ENCODE measurements around the gene GBP2.
"Not testable (repeated sequence)": the region's sequence is repeated elsewhere in the genome, so short reads cannot be mapped to it uniquely, and the experiment has no call there.

The GBP2 gene

DNA sequence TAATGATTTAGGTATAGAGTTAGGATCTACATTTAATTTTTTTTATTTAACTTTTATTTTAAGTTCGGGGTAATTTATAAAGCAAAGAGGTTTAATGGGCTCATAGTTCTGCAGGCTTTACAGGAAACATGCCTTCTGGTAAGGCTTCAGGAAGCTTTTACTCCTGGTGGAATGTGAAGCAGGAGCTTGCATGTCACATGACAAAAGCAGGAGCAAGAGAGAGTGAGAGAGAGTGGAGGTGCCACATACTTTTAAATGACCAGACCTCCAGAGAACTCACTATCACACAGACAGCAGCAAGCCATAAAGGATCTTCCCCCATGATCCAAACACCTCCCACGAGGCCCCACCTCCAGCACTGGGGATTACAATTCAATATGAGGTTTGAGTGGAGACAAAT lies 17.6 kb upstream of the GBP2 start:
- H3K36me3 Mint-ChIP-seq: no peaks in the 10 kb centered on the region
- peaks cover 7% of the 10 kb centered on the region for H3K4me1 Mint-ChIP-seq

DNA sequence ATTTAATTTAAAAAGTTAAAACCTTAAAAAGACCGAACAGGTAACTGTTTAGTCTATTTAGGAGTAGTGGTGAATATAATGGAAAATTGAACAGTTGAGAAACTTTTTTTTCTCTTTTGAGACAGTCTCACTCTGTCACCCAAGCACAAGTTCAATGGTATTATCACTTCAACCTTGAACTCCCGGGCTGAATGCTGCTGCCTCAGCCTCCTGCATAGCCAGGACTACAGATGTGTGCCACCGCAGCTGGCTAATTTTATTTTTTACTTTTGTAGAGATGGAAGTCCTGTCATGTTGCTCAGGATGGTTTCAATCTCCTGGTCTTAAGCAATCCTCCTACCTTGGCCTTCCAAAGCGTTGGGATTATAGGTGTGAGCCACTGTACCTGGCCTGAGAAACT lies 16.2 kb upstream of the GBP2 start:
- no peaks in the 10 kb centered on the region for H3K27me3 Mint-ChIP-seq
- peaks cover 7% of the 10 kb centered on the region for H3K4me1 Mint-ChIP-seq
- no peak for ATAC-seq
- peaks cover 3% of the 10 kb centered on the region for H3K9me3 Mint-ChIP-seq
- no peaks in the 10 kb centered on the region for H3K36me3 Mint-ChIP-seq
- no peak overlapping the region for H3K27ac Mint-ChIP-seq
- no peak overlapping the region for H3K4me3 Mint-ChIP-seq

More for the DNA sequence above, 17.6 kb upstream of the GBP2 start:
- Mint-ChIP-seq H3K9me3 (no peaks in the 10 kb centered on the region), H3K27ac (no peak overlapping the region), H3K4me3 (no peak overlapping the region), H3K27me3 (no peaks in the 10 kb centered on the region)
- ATAC-seq: no peak

DNA sequence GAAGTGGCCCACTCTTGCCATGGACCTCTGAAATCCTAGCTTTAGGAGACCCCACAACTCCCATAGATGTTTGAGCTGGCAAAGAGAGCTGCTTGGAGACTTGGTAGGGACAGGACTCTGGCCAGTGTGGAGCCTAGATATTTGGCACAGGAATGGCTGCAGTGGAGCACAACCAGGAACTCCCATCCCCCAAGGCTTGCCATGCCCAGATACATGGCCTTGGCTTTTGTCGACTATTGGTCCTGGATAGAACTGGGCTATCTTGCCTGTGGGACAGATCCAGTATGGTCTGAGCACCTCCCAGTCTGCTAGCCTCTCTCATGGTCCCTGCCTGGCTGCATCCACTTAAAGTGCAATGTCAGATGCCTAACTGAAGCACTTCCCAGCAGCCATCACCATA lies 7.8 kb upstream of the GBP2 start:
- Mint-ChIP-seq H3K36me3 (no peaks in the 10 kb centered on the region), H3K9me3 (peaks cover 3% of the 10 kb centered on the region), H3K4me3 (no peak overlapping the region), H3K27me3 (peaks cover 9% of the 10 kb centered on the region), H3K27ac (no peak overlapping the region), H3K4me1 (peaks cover 16% of the 10 kb centered on the region)
- no peak for ATAC-seq

DNA sequence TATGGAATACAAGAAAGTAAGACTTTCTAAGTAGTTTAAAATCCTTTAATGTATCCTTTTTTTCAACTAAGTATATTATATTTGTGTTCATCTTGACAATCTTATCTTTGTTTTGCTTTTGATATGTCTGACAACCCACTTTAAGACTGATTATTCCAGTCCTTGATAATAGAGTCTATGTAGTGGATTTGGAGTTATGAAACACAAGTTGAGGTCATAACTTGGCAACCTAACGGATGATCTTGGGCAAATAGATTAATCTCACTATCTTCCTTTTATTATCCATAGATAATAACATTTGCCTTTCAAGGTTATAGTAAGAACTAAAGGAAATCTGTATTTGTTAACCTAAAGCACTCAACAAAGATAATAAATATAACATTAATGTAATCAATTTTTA lies 4.8 kb upstream of the GBP2 start:
- ATAC-seq: no peak
- H3K27ac Mint-ChIP-seq: no peak overlapping the region

DNA sequence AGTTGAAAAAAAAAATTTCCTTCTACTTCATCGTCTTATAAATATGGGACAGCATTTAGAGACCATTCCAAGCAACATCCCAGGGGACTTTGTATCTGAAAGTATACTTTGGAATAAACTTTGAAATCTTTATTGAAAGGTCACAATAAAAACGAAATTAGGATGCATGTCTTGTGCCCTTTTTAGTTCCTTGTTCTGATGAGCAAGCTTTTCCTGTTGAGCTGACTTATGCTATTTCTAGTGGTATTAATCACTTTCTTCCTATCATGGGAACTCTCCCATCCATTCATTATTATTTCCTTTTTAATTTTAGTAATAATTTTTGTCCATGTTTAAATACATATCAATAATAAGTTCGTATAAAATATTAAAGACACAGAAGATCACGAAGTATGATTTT lies 4.0 kb upstream of the GBP2 start:
- no peak overlapping the region for H3K27ac Mint-ChIP-seq
- peaks cover 38% of the 10 kb centered on the region for H3K4me1 Mint-ChIP-seq
- no peak overlapping the region for H3K4me3 Mint-ChIP-seq
- H3K27me3 Mint-ChIP-seq: peaks cover 9% of the 10 kb centered on the region
- H3K36me3 Mint-ChIP-seq: peaks cover 5% of the 10 kb centered on the region
- no peaks in the 10 kb centered on the region for H3K9me3 Mint-ChIP-seq
- no peak for ATAC-seq

More for the DNA sequence above, 4.8 kb upstream of the GBP2 start:
- Mint-ChIP-seq H3K4me3 (no peak overlapping the region), H3K36me3 (peaks cover 5% of the 10 kb centered on the region), H3K4me1 (peaks cover 32% of the 10 kb centered on the region), H3K27me3 (peaks cover 9% of the 10 kb centered on the region), H3K9me3 (no peaks in the 10 kb centered on the region)

DNA sequence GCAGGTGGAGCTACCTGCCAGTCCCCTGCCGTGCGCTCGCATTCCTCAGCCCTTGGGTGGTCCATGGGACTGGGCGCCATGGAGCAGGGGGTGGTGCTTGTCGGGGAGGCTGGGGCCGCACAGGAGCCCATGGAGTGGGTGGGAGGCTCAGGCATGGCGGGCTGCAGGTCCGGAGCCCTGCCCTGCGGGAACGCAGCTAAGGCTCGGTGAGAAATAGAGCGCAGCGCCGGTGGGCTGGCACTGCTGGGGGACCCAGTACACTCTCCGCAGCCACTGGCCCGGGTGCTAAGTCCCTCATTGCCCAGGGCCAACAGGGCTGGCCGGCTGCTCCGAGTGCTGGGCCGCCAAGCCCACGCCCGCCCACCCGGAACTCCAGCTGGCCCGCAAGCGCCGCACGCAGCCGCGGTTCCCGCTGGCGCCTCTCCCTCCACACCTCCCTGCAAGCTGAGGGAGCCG lies 2.1 kb upstream of the GBP2 start:
- H3K27me3 Mint-ChIP-seq, H3K36me3 Mint-ChIP-seq, ATAC-seq, H3K4me3 Mint-ChIP-seq, H3K9me3 Mint-ChIP-seq: not testable (repeated sequence)
- Mint-ChIP-seq H3K27ac (peak overlapping the region; percentile 96), H3K4me1 (peaks cover 53% of the 10 kb centered on the region)

DNA sequence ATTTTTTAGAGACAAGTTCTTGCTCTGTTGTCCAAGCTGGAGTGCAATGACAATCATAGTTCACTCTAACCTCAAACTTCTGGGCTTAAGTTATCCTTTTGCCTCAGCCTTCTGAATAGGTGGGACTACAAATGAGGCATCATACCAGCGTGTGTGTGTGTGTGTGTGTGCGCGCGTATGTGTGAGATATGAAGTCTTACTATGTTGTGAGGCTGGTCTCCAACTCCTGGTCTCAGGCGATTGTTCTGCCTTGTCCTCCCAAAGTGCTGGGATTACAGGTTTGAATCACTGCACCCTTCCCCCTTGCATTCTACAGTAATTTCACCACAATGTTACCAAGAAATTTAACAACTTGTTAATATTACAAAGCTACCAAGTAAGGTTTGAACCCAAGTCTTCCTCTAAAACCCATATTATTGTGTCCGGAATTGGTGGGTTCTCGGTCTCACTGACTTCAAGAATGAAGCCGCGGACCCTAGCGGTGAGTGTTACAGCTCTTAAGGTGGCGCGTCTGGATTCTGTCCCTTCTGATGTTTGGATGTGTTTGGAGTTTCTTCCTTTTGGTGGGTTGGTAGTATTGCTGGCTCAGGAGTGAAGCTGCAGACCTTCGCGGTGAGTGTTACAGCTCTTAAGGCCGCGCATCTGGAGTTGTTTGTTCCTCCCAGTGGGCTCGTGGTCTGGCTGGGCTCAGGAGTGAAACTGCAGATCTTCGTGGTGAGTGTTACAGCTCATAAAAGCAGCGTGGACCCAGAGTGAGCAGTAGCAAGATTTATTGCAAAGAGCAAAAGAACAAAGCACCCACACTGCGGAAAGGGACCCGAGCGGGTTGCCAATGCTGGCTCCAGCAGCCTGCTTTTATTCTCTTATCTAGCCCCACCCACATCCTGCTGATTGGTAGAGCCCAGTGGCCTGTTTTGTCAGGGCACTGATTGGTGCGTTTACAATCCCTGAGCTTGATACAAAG lies 970 bp upstream of the GBP2 start:
- Mint-ChIP-seq H3K4me3 (peak overlapping the region; percentile 76), H3K27ac (peak overlapping the region; percentile 86), H3K4me1 (peaks cover 59% of the 10 kb centered on the region)
- not testable (repeated sequence) for ATAC-seq, H3K9me3 Mint-ChIP-seq, H3K27me3 Mint-ChIP-seq, H3K36me3 Mint-ChIP-seq

DNA sequence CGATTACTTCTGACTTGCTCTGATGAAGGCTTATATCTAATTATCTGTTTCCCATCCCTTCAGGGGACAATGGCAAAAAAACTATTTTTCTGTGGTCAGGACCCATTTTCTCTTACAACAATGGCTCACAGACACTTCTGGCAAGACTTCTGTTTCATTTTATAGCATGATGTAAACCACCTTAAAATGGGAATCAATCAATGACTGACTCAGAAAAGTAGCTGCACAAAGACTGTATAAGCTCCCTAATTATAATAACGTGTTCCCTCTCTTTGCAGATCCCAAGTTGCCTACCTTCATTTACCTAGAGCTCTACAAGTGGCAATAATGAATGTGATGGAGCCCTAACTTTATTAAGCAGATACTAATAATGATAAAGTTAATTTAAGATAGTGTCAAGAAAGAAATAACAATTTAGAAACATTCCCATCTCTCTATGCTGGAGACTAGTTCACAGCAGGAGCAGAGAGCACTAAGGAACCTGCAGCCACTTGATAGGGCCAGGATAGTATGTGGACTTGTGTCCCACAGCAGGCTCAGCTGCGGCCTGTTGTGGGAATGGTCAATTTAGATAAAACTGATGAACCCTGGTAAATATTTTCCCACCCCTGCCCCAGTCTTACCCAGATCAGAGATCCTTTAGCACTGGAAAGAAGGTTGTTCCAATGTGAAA lies 538 bp downstream of the GBP2 start:
- no peaks in the 10 kb centered on the region for H3K27me3 Mint-ChIP-seq
- peaks cover 58% of the 10 kb centered on the region for H3K4me1 Mint-ChIP-seq
- H3K4me3 Mint-ChIP-seq: peak overlapping the region; percentile 91
- no peaks in the 10 kb centered on the region for H3K9me3 Mint-ChIP-seq
- ATAC-seq: peak; percentile 18
- peaks cover 10% of the 10 kb centered on the region for H3K36me3 Mint-ChIP-seq
- peak overlapping the region; percentile 86 for H3K27ac Mint-ChIP-seq

DNA sequence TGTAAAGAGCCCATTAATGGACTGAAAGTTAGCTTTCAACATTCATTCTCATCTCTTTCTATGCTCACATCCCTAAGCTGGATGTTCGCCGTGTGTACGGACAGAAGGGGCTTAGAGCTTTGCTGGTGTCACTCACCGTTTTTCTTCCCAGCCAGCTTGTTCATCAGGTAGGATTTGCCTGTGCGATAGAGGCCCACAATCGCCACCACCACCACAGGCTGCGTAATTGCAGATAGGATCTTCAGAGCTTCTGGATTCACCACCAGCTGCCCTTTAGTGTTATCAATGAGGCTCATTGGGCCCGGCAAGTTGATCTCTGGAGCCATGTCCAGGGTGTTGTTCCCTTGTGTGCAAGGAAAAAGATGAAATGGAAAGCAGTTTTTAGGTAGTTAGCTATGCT lies 4.3 kb downstream of the GBP2 start:
- peaks cover 32% of the 10 kb centered on the region for H3K4me1 Mint-ChIP-seq
- no peak for ATAC-seq
- H3K4me3 Mint-ChIP-seq: no peak overlapping the region
- H3K27ac Mint-ChIP-seq: no peak overlapping the region
- H3K27me3 Mint-ChIP-seq: no peaks in the 10 kb centered on the region
- no peaks in the 10 kb centered on the region for H3K9me3 Mint-ChIP-seq
- H3K36me3 Mint-ChIP-seq: peaks cover 5% of the 10 kb centered on the region

DNA sequence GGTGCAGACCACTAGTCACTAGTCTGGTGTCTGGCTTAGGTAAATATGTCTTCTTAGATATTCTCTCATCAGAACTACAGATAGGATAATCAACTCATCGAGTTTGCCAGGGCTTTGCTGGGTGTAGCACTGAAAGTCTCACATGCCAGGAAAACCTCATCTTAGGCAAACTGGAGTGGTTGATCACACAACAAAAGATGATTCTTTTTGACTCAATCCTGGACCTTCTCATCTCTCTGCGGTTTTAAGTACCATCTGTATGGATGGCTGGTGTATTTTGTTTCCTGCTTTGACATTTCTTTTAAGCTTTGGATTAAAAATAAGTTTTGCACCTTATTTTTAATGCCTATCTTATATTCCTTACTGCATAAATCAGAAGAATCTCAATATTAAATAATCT lies 11.3 kb downstream of the GBP2 start:
- no peak for ATAC-seq
- Mint-ChIP-seq H3K27ac (no peak overlapping the region), H3K36me3 (peaks cover 46% of the 10 kb centered on the region), H3K27me3 (no peaks in the 10 kb centered on the region), H3K9me3 (no peaks in the 10 kb centered on the region), H3K4me3 (no peak overlapping the region), H3K4me1 (no peaks in the 10 kb centered on the region)

DNA sequence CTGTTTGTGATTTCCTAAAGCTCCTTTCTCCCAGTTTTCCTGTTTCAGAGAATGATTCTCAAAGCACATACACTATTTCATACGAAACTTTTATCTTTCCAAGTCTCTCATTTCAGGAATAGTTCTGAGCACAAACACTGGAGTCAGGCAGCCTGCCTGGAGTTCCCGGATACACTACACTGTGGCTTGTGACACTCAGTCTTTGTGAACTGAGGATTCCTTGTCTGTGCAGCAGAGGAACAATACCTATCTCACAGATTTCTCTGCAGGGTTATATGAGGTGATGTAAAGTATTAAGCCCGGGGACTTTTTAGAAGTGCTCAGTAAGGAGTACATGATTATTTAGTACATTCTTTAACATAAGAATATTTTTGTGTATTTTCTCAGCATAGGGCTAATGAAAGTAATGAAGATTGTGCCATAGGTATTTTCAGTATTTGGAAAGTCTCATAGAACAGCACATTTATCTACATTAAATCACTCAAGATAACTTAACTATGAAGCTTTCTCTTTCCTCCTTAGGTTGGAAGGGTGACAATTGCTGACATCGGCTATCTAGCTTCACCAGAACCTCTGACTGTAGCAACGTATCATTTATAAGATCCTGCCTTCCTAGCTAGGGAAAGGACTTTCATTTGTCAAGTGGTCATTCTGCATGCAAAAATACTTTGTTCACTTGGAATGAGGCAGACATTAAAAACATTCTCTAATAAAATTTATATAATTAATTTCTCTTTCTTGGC lies 12.9 kb downstream of the GBP2 start:
- peaks cover 62% of the 10 kb centered on the region for H3K36me3 Mint-ChIP-seq
- H3K9me3 Mint-ChIP-seq: no peaks in the 10 kb centered on the region
- no peak overlapping the region for H3K27ac Mint-ChIP-seq
- no peaks in the 10 kb centered on the region for H3K4me1 Mint-ChIP-seq
- ATAC-seq: no peak
- H3K27me3 Mint-ChIP-seq: no peaks in the 10 kb centered on the region
- H3K4me3 Mint-ChIP-seq: no peak overlapping the region

DNA sequence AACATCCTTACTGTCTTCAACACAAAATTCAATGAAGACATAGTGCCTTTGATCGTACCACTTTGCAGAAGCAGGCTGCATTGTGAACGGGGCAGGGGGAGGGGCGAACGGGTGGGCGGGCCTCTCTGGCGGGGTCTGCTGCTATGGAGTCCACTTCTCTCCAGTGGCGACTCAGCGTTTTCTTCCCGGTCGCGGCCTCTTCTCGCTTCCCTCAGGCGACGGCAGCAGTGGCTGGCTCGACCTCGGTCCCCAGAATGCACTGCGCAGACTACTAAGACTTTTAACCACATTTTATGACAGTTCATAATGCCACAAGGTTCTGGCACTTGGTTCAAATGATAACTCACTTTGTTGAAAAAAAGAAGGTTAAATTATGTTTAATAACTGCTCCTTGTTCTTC lies 21.2 kb downstream of the GBP2 start:
- no peaks in the 10 kb centered on the region for H3K27me3 Mint-ChIP-seq
- H3K4me1 Mint-ChIP-seq: no peaks in the 10 kb centered on the region
- no peak overlapping the region for H3K27ac Mint-ChIP-seq
- H3K4me3 Mint-ChIP-seq: no peak overlapping the region
- ATAC-seq: no peak
- H3K9me3 Mint-ChIP-seq: no peaks in the 10 kb centered on the region
- peaks cover 53% of the 10 kb centered on the region for H3K36me3 Mint-ChIP-seq

DNA sequence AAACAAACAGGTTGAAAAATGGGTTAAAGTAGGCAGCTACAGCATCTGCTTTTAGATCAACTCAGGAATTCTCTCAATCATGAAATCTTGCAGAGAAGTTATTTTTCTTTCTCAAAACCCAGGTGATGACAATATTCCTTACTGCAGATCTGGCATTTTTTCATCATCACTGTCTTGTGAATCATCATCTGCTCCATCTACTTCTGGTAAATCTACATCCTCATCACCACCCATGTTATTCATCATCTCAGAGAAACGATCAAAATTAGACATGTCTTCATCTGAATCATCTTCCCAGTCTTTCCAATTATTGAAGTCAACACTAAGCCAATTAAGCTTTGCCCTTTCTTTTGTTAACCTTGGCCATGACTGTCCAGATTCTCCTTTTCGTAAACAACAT lies 21.8 kb downstream of the GBP2 start:
- no peak for ATAC-seq
- Mint-ChIP-seq H3K36me3 (peaks cover 48% of the 10 kb centered on the region), H3K27ac (no peak overlapping the region), H3K4me1 (no peaks in the 10 kb centered on the region), H3K9me3 (no peaks in the 10 kb centered on the region), H3K4me3 (no peak overlapping the region), H3K27me3 (no peaks in the 10 kb centered on the region)

DNA sequence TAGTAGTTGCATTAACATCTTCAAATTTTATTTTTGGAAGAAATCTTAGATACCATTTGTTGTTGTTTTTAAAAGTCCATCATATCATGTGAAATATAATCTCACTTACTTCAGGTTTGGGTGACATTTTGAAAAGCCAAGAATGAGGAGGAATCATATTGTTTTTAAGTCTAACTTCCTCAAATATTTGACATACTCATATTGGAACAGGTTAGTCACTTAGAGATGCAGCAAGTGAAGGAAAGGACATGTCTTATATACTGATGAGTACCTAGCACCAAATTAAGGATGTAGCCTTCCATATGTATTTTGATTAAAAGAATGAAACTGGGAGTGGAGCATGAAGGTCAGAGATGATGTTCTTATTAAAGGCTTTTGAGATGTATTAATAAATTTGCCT lies 23.9 kb downstream of the GBP2 start:
- no peak for ATAC-seq

DNA sequence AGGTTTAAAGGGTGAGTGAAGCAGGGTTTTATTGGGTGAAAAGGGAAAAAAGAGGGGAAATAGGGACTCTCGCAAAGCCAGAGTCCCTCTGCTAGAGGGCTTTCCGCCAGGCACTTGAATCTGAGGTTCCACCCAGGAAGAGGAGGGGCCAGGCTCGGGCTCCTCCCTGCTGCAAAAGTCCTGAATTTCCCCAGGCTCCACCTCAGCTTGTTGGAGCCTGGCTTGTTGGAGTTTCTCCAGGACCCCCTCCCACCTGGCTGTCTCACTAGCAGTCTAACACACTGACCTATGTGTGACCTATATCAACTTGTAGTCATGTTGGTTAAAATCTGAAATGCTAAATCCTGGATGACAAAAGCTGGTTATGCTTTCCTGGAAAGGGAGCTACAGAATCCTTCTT lies 25.5 kb downstream of the GBP2 start:
- H3K4me1 Mint-ChIP-seq: no peaks in the 10 kb centered on the region
- H3K27me3 Mint-ChIP-seq: no peaks in the 10 kb centered on the region
- no peak overlapping the region for H3K4me3 Mint-ChIP-seq
- H3K27ac Mint-ChIP-seq: no peak overlapping the region
- H3K36me3 Mint-ChIP-seq: peaks cover 19% of the 10 kb centered on the region
- no peak for ATAC-seq
- peaks cover 7% of the 10 kb centered on the region for H3K9me3 Mint-ChIP-seq

More for the DNA sequence above, 23.9 kb downstream of the GBP2 start:
- no peaks in the 10 kb centered on the region for H3K27me3 Mint-ChIP-seq
- H3K4me1 Mint-ChIP-seq: no peaks in the 10 kb centered on the region
- peaks cover 4% of the 10 kb centered on the region for H3K9me3 Mint-ChIP-seq
- H3K36me3 Mint-ChIP-seq: peaks cover 33% of the 10 kb centered on the region
- H3K4me3 Mint-ChIP-seq: no peak overlapping the region
- H3K27ac Mint-ChIP-seq: no peak overlapping the region

Measured in stimulated activated memory B cell treated with anti-CD40 and anti-IgM and Interleukin-4, amounts not matched to agents 10 μg/mL and 1 μg/mL and 100 μg/mL, for 72 hours (primary cell).